Cardiac muscle cell (in vitro differentiated cells and primary cell): Measurements from ENCODE around the gene ZDHHC7. TPM values are rescaled to one million over a fixed set of nuclear protein-coding genes. Genes with fewer than 3 reads are reported as not detected.

Experiments
- DNase-seq, 2 donors: peaks; one replicate each; pipeline versions ENCODE4 v3.0.0 to v3.0.0-alpha.2; 2010 to 2017; ENCODE audit warnings: low read depth in 1 of 2, low spot score in 1 of 2
- H3K27ac ChIP-seq: fragments of 200-600 bp; sonication (generic); 2 replicates; pipeline ENCODE4 v1.5.1; 2016
- H3K27me3 ChIP-seq: fragments of 200-600 bp; sonication (generic); 2 replicates; pipeline ENCODE4 v1.6.0; 2016; ENCODE audit warnings: control low read depth
- H3K36me3 ChIP-seq: fragments of 200-600 bp; sonication (generic); 2 replicates; pipeline ENCODE4 v1.5.1; 2016; ENCODE audit warnings: control low read depth
- H3K4me1 ChIP-seq: fragments of 200-600 bp; sonication (generic); 2 replicates; pipeline ENCODE4 v1.8.1; 2017; ENCODE audit warnings: low read depth, mild to moderate bottlenecking, mixed run types
- H3K4me3 ChIP-seq: fragments of 200-600 bp; sonication (generic); 2 replicates; pipeline ENCODE4 v1.5.1; 2016; ENCODE audit warnings: mild to moderate bottlenecking
- H3K9me3 ChIP-seq: fragments of 200-600 bp; sonication (generic); 2 replicates; pipeline ENCODE4 v1.5.1; 2017; ENCODE audit warnings: low read depth, mild to moderate bottlenecking, control low read depth
- CTCF ChIP-seq: IDR thresholded peaks from 2 replicates; pipeline ENCODE4 v1.5.1; 2012; ENCODE audit warnings: low read depth, mild to moderate bottlenecking, low read length
- polyA plus RNA-seq: library from polyadenylated mRNA; unstranded; fragments of >200 nt; fragmentation: Nextera tagmentation; extraction: Ambion mirVana; gene quantifications from 2 replicates; pipeline ENCODE4 v1.2.1, GENCODE V29; 2016
- total RNA-seq: library from RNA; depleted of rRNA; stranded (reverse); fragments of >200 nt; gene quantifications from 2 replicates; pipeline ENCODE4 v1.2.3, GENCODE V29; 2016

The ZDHHC7 gene
- total and polyA plus RNA-seq, 2 experiments from 2014 or later, result 57.8 to 70.1 TPM

GRCh38 chr16:85042167-85042526, 30.8 kb upstream of the ZDHHC7 start:
- no peaks in the 10 kb centered on the region for H3K36me3 ChIP-seq
- DNase-seq, result no peak
- peaks cover 17% of the 10 kb centered on the region for H3K4me1 ChIP-seq
- H3K9me3 ChIP-seq, result no peaks in the 10 kb centered on the region
- H3K27me3 ChIP-seq, result no peaks in the 10 kb centered on the region
- H3K27ac ChIP-seq, result no peak overlapping the region
- H3K4me3 ChIP-seq, result no peak overlapping the region
- TF ChIP-seq CTCF, result no peak

- H3K27ac ChIP-seq, result no peak overlapping the region
- no peaks in the 10 kb centered on the region for H3K9me3 ChIP-seq
- no peaks in the 10 kb centered on the region for H3K27me3 ChIP-seq
- H3K4me1 ChIP-seq, result peaks cover 11% of the 10 kb centered on the region
- H3K36me3 ChIP-seq, result no peaks in the 10 kb centered on the region
- no peak for TF ChIP-seq CTCF
- H3K4me3 ChIP-seq, result no peak overlapping the region
- DNase-seq, result no peak
Observed at GRCh38 chr16:85041219-85042166, 30.2 kb upstream of the ZDHHC7 start.

DNA sequence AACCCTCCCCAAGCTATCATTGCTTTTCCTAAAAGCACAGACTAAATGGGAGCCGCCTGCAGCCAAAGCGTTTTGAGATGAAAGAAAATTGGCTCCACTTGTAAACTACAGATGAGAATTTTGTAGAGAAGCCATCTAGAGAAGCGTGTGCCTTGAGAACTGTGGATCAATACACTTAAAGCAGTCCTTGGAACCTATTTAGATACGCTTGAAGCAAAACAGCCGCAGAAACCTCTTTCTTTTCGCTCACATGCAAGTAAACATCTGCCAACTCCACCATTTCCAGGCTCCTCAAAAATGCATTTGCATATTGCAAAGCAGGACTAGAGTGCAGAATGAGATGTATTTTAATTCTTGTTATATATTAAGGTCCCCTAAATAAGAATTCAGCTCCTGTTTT, 29.4 kb upstream of the ZDHHC7 start:
- H3K27me3 ChIP-seq, result no peaks in the 10 kb centered on the region
- H3K9me3 ChIP-seq, result no peaks in the 10 kb centered on the region
- no peak overlapping the region for H3K27ac ChIP-seq
- no peaks in the 10 kb centered on the region for H3K36me3 ChIP-seq
- no peak for DNase-seq
- TF ChIP-seq CTCF, result no peak
- H3K4me3 ChIP-seq, result no peak overlapping the region
- peaks cover 3% of the 10 kb centered on the region for H3K4me1 ChIP-seq

DNA sequence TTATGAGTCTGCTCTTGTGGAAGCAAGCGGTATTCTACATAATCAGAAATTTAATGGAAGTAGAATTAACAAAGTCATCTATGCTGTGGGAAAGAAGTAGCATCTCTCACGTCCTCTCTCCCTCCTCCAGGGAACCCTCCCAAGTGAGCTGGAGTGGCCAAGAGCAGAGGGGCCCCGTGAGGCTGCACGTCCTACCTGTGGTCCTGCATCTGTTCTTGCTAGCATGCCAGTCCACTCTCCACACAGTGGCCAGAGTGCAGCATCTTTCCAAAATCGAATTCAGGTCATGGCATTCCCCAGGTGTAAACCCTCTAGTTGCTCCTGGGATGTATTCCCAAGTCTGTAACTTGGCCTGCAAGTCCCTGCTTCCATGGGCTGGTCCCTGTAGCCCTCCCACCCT, 26.4 kb upstream of the ZDHHC7 start:
- TF ChIP-seq CTCF, result no peak
- Histone ChIP-seq H3K9me3 (no peaks in the 10 kb centered on the region), H3K27ac (no peak overlapping the region), H3K36me3 (no peaks in the 10 kb centered on the region), H3K27me3 (no peaks in the 10 kb centered on the region), H3K4me1 (no peaks in the 10 kb centered on the region), H3K4me3 (no peak overlapping the region)
- DNase-seq, result no peak

DNA sequence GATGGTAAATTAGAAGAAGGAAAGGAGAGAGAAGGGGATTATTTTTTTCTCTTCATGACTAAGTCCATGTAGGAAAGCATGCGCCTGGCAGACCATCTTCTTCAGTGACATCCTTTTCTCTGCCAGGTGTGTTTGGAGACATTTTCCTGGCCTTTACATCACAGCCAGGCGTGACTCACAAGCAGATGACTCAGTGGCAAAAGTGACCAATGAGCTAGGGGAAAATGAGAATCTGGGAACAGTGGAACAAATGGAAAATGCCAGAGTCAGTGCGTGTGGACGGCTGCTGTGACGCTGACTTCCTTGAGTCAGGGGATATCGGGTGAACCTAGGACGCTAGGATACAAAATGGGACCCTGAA, 25.7 kb upstream of the ZDHHC7 start:
- Histone ChIP-seq H3K36me3 (no peaks in the 10 kb centered on the region), H3K27me3 (no peaks in the 10 kb centered on the region), H3K27ac (no peak overlapping the region), H3K9me3 (no peaks in the 10 kb centered on the region), H3K4me1 (no peaks in the 10 kb centered on the region), H3K4me3 (no peak overlapping the region)
- no peak for TF ChIP-seq CTCF
- DNase-seq, result peak in 1 of 2 donors; percentile 67
